CD4-positive, alpha-beta memory T cell (primary cell): ENCODE measurements around the gene ATP8A1. TPM values are rescaled to one million over a fixed set of nuclear protein-coding genes. Genes with fewer than 3 reads are reported as not detected.

Experiments
- CTCF ChIA-PET: fragments of 350-600 bp; sonication (Branson Sonifier 250); formaldehyde crosslinking; loops from one replicate; lab custom pipeline; 2021; ENCODE audit warnings: inconsistent platforms; ENCODE audit not compliant: partially characterized antibody; lab: Charles Lee
- POLR2A ChIA-PET: fragments of 350-600 bp; sonication (Branson Sonifier 250); formaldehyde crosslinking; loops from one replicate; lab custom pipeline; 2021; ENCODE audit not compliant: partially characterized antibody; lab: Charles Lee
- DNase-seq, 5 donors: peaks; one replicate each; pipeline versions ENCODE4 v3.0.0 to v3.0.0-alpha.2; 2020 to 2022; ENCODE audit warnings: mixed read lengths in 1 of 5
- H3K27ac ChIP-seq: one replicate; pipeline ENCODE4 v1.7.0; 2013; ENCODE audit warnings: low read depth, low read length
- H3K27me3 ChIP-seq: 2 replicates; pipeline ENCODE4 v1.7.0; 2013; ENCODE audit warnings: mild to moderate bottlenecking, low read length, moderate library complexity; ENCODE audit not compliant: insufficient read depth
- H3K36me3 ChIP-seq: 2 replicates; pipeline ENCODE4 v1.7.0; 2013; ENCODE audit warnings: mild to moderate bottlenecking, low read length, moderate library complexity; ENCODE audit not compliant: insufficient read depth
- H3K4me1 ChIP-seq: 2 replicates; pipeline ENCODE4 v1.7.0; 2013; ENCODE audit warnings: mild to moderate bottlenecking, low read length, moderate library complexity; ENCODE audit not compliant: insufficient read depth
- H3K4me3 ChIP-seq, 2 donors: one replicate each; pipeline ENCODE4 v1.7.0; 2013; ENCODE audit warnings: low read length in 2 of 2, mild to moderate bottlenecking in 1 of 2
- H3K9me3 ChIP-seq, 2 donors: one replicate each; pipeline ENCODE4 v1.7.0; 2013; ENCODE audit warnings: low read length in 2 of 2, control low read depth in 1 of 2; ENCODE audit not compliant: control insufficient read depth in 1 of 2
- H3K27ac Mint-ChIP-seq, 7 donors: one replicate each; pipeline ENCODE4 v1.8.0; 2020 to 2021; ENCODE audit warnings: mixed read lengths in 7 of 7, mild to moderate bottlenecking in 6 of 7, inconsistent platforms in 3 of 7, moderate library complexity in 3 of 7
- H3K27me3 Mint-ChIP-seq, 2 donors: one replicate each; pipeline ENCODE4 v1.8.0; 2020 to 2021; ENCODE audit warnings: mixed read lengths in 2 of 2
- H3K36me3 Mint-ChIP-seq, 2 donors: one replicate each; pipeline ENCODE4 v1.8.0; 2020 to 2021; ENCODE audit warnings: mixed read lengths in 2 of 2, inconsistent platforms in 1 of 2, mild to moderate bottlenecking in 1 of 2
- H3K4me1 Mint-ChIP-seq, 4 donors: one replicate each; pipeline ENCODE4 v1.8.0; 2020 to 2021; ENCODE audit warnings: mixed read lengths in 4 of 4, mild to moderate bottlenecking in 1 of 4
- H3K4me3 Mint-ChIP-seq, 8 donors: one replicate each; pipeline ENCODE4 v1.8.0; 2020 to 2021; ENCODE audit warnings: mixed read lengths in 8 of 8, mild to moderate bottlenecking in 7 of 8, moderate library complexity in 6 of 8, inconsistent platforms in 3 of 8
- H3K9me3 Mint-ChIP-seq, 8 donors: one replicate each; pipeline ENCODE4 v1.8.0; 2020 to 2021; ENCODE audit warnings: mixed read lengths in 8 of 8, mild to moderate bottlenecking in 5 of 8, inconsistent platforms in 3 of 8, moderate library complexity in 1 of 8
- intact Hi-C: fragments of 100-400 bp; cut with micrococcal nuclease; formaldehyde crosslinking; loops from one replicate; pipeline ENCODE4 v1.15.1; 2023
- polyA plus RNA-seq, 2 donors: library from polyadenylated mRNA; unstranded; fragments of 300-500 nt; fragmentation: Illumina TruSeq; gene quantifications; one replicate each; pipeline ENCODE4 v1.2.3, GENCODE V29; 2021
- total RNA-seq, 2 experiments: library from RNA; stranded (reverse); gene quantifications; one replicate each; pipeline ENCODE4 v1.2.3, GENCODE V29; 2021

ATP8A1 gene
- total and polyA plus RNA-seq, 4 experiments from 2014 or later, result 4.3 to 33.5 (median 17.7) TPM

DNA sequence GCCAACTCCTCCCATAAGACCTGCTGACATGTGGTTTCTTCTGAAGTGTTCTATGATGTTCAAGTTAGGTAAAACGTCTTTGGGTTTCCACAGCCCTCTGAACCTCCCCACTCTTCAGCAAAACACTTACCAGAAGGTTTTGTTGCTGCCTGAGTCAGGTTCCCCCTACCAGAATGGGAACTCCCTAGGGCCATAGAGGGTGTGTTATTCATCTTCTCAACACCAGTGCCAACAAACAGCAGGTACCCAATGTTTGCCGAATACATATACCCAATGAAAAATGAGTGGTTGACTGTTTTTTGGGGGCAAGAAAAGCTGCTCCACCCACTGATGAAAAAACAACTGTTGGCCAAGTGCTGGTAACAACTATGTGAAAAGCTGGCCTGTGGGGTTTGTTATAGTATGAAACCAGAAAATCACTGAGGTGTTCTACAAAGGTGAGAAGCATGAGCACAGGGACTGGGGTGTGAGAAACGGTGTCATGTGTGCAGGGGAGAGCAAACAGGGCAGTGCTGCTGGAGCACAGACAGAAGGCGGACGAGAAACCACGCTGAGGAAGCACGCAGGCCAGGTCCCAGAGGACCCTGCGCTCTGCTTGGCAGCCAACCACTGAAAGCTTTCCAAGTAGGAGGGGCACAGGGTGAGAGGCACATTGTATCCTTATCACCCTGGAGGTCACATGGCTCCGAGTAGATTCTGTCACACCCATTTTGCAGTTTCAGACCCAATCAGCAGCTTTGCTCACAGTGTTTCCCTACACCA lies 28.8 kb downstream of the ATP8A1 start:
- Mint-ChIP-seq H3K9me3 (peaks cover 0 to 9% (median 1%) of the 10 kb centered on the region in 8 donors), H3K4me1 (peaks cover 31 to 65% (median 44%) of the 10 kb centered on the region in 4 donors), H3K36me3 (peaks cover 14 to 23% of the 10 kb centered on the region in 2 donors), H3K4me3 (peak overlapping the region in 5 of 8 donors; percentile 7 to 77 (median 66)), H3K27ac (peak overlapping the region in 6 of 7 donors; percentile 11 to 94 (median 68)), H3K27me3 (no peaks in the 10 kb centered on the region)
- Histone ChIP-seq H3K36me3 (no peaks in the 10 kb centered on the region), H3K27ac (no peak overlapping the region), H3K27me3 (no peaks in the 10 kb centered on the region), H3K4me3 (no peak overlapping the region), H3K9me3 (no peaks in the 10 kb centered on the region), H3K4me1 (peaks cover 30% of the 10 kb centered on the region)
- ChIA-PET POLR2A (interaction anchor here (2.2 kb wide), 1 partner anchor 29 kb away, joined by 11 read pairs; the partner anchor contains the start of gene ATP8A1), CTCF (interaction anchor here (0.8 kb wide), 1 partner anchor 9 kb away, joined by 3 read pairs; no protein-coding TSS in a partner anchor)
- peak in 4 of 5 donors; percentile 50 to 56 (median 52) for DNase-seq
- intact Hi-C loops, result no loop called here

DNA sequence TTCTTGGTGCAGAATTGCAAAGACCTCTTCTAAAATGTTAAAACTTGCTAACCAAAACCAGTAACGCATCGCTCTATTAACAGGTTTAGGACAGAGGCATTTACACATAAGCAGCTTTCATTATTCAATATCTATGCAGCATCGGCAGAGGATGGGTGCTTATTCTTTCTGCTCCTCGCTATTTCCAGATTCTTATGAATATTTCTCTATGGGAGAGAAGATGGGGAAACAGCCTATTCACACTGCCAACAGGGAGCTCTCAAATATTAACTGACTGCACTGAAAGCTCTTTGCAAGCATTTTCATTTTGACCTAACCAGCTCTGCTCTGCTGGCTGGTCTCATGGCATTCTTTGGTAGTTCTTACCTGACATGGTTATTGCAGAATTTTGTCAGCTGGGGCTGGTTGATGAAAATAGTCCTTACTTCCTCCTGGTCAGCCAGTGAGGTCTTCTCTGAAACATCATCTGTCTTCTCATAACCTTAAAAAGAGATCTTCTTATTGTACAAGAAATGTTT lies 30.2 kb downstream of the ATP8A1 start:
- POLR2A ChIA-PET, result interaction anchor here (2.2 kb wide), 1 partner anchor 30 kb away, joined by 11 read pairs; the partner anchor contains the start of gene ATP8A1
- peaks cover 30% of the 10 kb centered on the region for H3K4me1 ChIP-seq
- CTCF ChIA-PET, result interaction anchor here (0.9 kb wide), 1 partner anchor 29 kb away, joined by 3 read pairs; no protein-coding TSS in a partner anchor
- H3K9me3 Mint-ChIP-seq, result peaks cover 0 to 9% (median under 1%) of the 10 kb centered on the region in 8 donors
- no peaks in the 10 kb centered on the region for H3K9me3 ChIP-seq
- DNase-seq, result no peak
- peaks cover 21 to 30% of the 10 kb centered on the region in 2 donors for H3K36me3 Mint-ChIP-seq
- no peak overlapping the region for H3K27ac ChIP-seq
- no peak overlapping the region for H3K4me3 ChIP-seq
- no peaks in the 10 kb centered on the region for H3K27me3 ChIP-seq
- no peaks in the 10 kb centered on the region for H3K27me3 Mint-ChIP-seq
- H3K4me3 Mint-ChIP-seq, result no peak overlapping the region
- intact Hi-C loops, result no loop called here
- peaks cover 27 to 53% (median 40%) of the 10 kb centered on the region in 4 donors for H3K4me1 Mint-ChIP-seq
- H3K27ac Mint-ChIP-seq, result peak overlapping the region in 3 of 7 donors; percentile 5 to 56 (median 54)
- no peaks in the 10 kb centered on the region for H3K36me3 ChIP-seq

DNA sequence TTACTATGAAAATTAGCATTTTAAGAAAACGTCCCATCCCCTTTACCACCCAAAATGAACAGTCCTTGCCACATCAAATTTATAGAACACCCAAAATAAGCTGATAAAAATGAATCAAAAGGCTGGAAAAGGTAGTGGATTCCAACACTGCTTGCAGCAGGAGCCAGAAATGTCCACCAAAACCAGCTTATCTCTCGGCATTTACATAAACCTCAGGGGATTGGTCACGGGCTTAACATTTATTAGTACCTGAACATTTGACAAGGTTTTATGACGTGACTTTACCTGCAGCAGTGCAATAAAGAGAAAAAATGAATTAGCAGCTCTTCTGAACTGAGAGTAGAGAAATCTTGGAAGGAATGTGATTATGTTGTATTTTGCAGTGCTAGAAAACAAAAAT lies 31.6 kb downstream of the ATP8A1 start:
- peak overlapping the region in 1 of 7 donors; percentile 8 for H3K27ac Mint-ChIP-seq
- H3K27me3 ChIP-seq, result no peaks in the 10 kb centered on the region
- ChIA-PET CTCF (no interaction called here), POLR2A (interaction anchor here (1.0 kb wide), 1 partner anchor 32 kb away, joined by 3 read pairs; the partner anchor contains the start of gene ATP8A1)
- H3K9me3 ChIP-seq, result no peaks in the 10 kb centered on the region
- H3K4me1 ChIP-seq, result peaks cover 26% of the 10 kb centered on the region
- intact Hi-C loops, result no loop called here
- peaks cover 17 to 41% (median 31%) of the 10 kb centered on the region in 4 donors for H3K4me1 Mint-ChIP-seq
- H3K36me3 ChIP-seq, result no peaks in the 10 kb centered on the region
- no peak overlapping the region for H3K4me3 Mint-ChIP-seq
- H3K9me3 Mint-ChIP-seq, result peaks cover 0 to 7% (median 0%) of the 10 kb centered on the region in 8 donors
- DNase-seq, result no peak
- no peak overlapping the region for H3K4me3 ChIP-seq
- peaks cover 29 to 37% of the 10 kb centered on the region in 2 donors for H3K36me3 Mint-ChIP-seq
- no peaks in the 10 kb centered on the region for H3K27me3 Mint-ChIP-seq
- H3K27ac ChIP-seq, result no peak overlapping the region

GRCh38 chr4:42624551-42624950 lies 32.4 kb downstream of the ATP8A1 start:
- peaks cover 18% of the 10 kb centered on the region for H3K4me1 ChIP-seq
- Mint-ChIP-seq H3K27ac (no peak overlapping the region), H3K9me3 (peaks cover 0 to 7% (median 0%) of the 10 kb centered on the region in 8 donors), H3K4me3 (no peak overlapping the region), H3K36me3 (peaks cover 37 to 44% of the 10 kb centered on the region in 2 donors), H3K4me1 (peaks cover 15 to 33% (median 29%) of the 10 kb centered on the region in 4 donors), H3K27me3 (no peaks in the 10 kb centered on the region)
- no peak overlapping the region for H3K4me3 ChIP-seq
- H3K27me3 ChIP-seq, result no peaks in the 10 kb centered on the region
- no peaks in the 10 kb centered on the region for H3K36me3 ChIP-seq
- POLR2A ChIA-PET, result interaction anchor here (0.7 kb wide), 1 partner anchor 674 kb away, joined by 3 read pairs; no protein-coding TSS in a partner anchor
- intact Hi-C loops, result no loop called here
- DNase-seq, result no peak
- no peak overlapping the region for H3K27ac ChIP-seq
- CTCF ChIA-PET, result no interaction called here
- H3K9me3 ChIP-seq, result no peaks in the 10 kb centered on the region

DNA sequence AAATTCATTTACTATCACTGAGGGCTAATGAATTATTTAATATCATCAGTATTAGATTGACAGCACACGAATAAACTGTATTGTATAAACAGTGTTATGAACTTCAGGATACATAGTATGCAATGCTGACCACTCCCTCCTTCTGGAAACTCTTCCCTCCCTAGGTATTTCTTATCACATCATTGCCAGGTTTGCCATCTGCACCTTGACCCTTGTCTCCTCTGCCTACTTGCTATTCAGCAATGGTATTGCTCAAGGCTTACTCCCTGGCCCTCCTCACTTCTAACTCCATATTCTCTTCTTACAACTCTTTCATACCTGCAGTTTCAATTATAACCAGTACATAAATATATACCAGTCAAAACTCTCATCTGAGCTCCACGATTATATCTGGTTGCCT lies 38.9 kb downstream of the ATP8A1 start:
- H3K9me3 ChIP-seq, result no peaks in the 10 kb centered on the region
- no peak overlapping the region for H3K4me3 ChIP-seq
- no peaks in the 10 kb centered on the region for H3K27me3 ChIP-seq
- DNase-seq, result no peak
- no peak overlapping the region for H3K27ac ChIP-seq
- H3K4me1 ChIP-seq, result no peaks in the 10 kb centered on the region
- H3K36me3 ChIP-seq, result no peaks in the 10 kb centered on the region
- peak overlapping the region in 1 of 7 donors; percentile 18 for H3K27ac Mint-ChIP-seq
- POLR2A ChIA-PET, result interaction anchor here (1.0 kb wide), 1 partner anchor 54 kb away, joined by 3 read pairs; no protein-coding TSS in a partner anchor
- no peaks in the 10 kb centered on the region for H3K9me3 Mint-ChIP-seq
- CTCF ChIA-PET, result no interaction called here
- H3K4me1 Mint-ChIP-seq, result peaks cover 0 to 11% (median 2%) of the 10 kb centered on the region in 4 donors
- H3K4me3 Mint-ChIP-seq, result no peak overlapping the region
- H3K27me3 Mint-ChIP-seq, result no peaks in the 10 kb centered on the region
- H3K36me3 Mint-ChIP-seq, result peaks cover 44 to 65% of the 10 kb centered on the region in 2 donors
- intact Hi-C loops, result no loop called here

DNA sequence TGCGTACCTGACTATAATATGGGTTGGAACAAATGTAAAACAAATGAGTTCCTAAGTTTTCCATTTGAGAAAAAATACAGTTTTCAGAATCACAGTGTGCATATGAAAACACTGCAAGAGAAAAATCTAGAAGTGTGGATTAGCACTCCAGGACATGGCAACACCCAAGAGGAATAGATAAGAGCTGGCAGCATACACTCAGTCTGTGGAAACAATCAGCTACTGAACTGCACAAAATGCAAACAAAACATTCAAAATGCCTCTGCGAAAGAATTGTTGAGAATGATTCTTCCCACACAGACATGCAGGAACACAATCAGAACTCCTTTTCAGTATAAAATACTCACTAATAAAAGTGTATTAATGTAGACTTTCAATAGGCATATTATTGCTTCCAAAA lies 39.9 kb downstream of the ATP8A1 start:
- no peak overlapping the region for H3K4me3 Mint-ChIP-seq
- CTCF ChIA-PET, result no interaction called here
- DNase-seq, result no peak
- intact Hi-C loops, result no loop called here
- Histone ChIP-seq H3K4me1 (no peaks in the 10 kb centered on the region), H3K27me3 (no peaks in the 10 kb centered on the region), H3K36me3 (no peaks in the 10 kb centered on the region), H3K4me3 (no peak overlapping the region), H3K27ac (no peak overlapping the region), H3K9me3 (no peaks in the 10 kb centered on the region)
- POLR2A ChIA-PET, result no interaction called here
- peaks cover 0 to 14% (median 2%) of the 10 kb centered on the region in 4 donors for H3K4me1 Mint-ChIP-seq
- H3K36me3 Mint-ChIP-seq, result peaks cover 49 to 61% of the 10 kb centered on the region in 2 donors
- H3K27me3 Mint-ChIP-seq, result no peaks in the 10 kb centered on the region
- H3K9me3 Mint-ChIP-seq, result no peaks in the 10 kb centered on the region
- H3K27ac Mint-ChIP-seq, result no peak overlapping the region

DNA sequence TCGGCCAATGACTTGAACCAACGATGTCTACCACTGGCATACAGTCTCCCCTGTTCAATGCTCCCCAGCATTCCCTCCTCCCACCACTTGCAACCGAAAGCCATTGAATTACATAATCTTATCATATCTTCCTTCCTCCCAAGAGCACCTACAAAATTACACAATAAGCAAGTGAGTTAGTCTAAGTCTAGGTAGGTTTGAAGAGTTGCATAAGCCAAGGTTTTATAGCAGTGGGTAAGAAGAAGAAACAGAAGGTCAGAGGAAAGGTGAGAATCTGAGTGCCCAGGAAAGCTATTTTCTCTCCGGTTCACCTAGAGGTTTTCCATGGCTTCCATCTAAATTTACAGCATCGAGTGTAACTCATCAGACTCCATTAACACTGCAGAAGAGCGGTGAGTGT lies 40.3 kb downstream of the ATP8A1 start:
- H3K27ac ChIP-seq, result no peak overlapping the region
- H3K9me3 Mint-ChIP-seq, result no peaks in the 10 kb centered on the region
- H3K4me3 Mint-ChIP-seq, result no peak overlapping the region
- no peak overlapping the region for H3K4me3 ChIP-seq
- no peaks in the 10 kb centered on the region for H3K27me3 ChIP-seq
- CTCF ChIA-PET, result no interaction called here
- no peaks in the 10 kb centered on the region for H3K27me3 Mint-ChIP-seq
- no peaks in the 10 kb centered on the region for H3K4me1 ChIP-seq
- no peaks in the 10 kb centered on the region for H3K9me3 ChIP-seq
- intact Hi-C loops, result no loop called here
- DNase-seq, result no peak
- H3K36me3 ChIP-seq, result no peaks in the 10 kb centered on the region
- H3K27ac Mint-ChIP-seq, result peak overlapping the region in 1 of 7 donors; percentile 21
- peaks cover 49 to 60% of the 10 kb centered on the region in 2 donors for H3K36me3 Mint-ChIP-seq
- peaks cover 0 to 14% (median 2%) of the 10 kb centered on the region in 4 donors for H3K4me1 Mint-ChIP-seq
- POLR2A ChIA-PET, result no interaction called here
